Small intestine (tissue), 7 donors: ENCODE results near the gene LARP4. TPM values are rescaled to one million over a fixed set of nuclear protein-coding genes. Genes with fewer than 3 reads are reported as not detected.
"Not testable (repeated sequence)": the region's sequence is repeated elsewhere in the genome, so short reads cannot be mapped to it uniquely, and the experiment has no call there.

Experiments
- DNase-seq, 2 donors: peaks; one replicate each; pipeline versions ENCODE4 v3.0.0 to v3.0.0-alpha.2; 2013
- FAIRE-seq: peaks from 2 replicates; lab custom pipeline; 2012; peaks lifted over from hg19 to GRCh38; lab: Jason Lieb, UNC
- H3K27ac ChIP-seq, 3 donors: one replicate each; pipeline ENCODE4 v1.5.1; 2013; ENCODE audit warnings: low read length in 2 of 3, mild to moderate bottlenecking in 2 of 3, control low read depth in 1 of 3, inconsistent platforms in 1 of 3, low read depth in 1 of 3, moderate library complexity in 1 of 3
- H3K27me3 ChIP-seq, 3 donors: one replicate each; pipeline ENCODE4 v1.6.1; 2013; ENCODE audit warnings: low read length in 3 of 3, inconsistent platforms in 1 of 3; ENCODE audit not compliant: control insufficient read depth in 3 of 3, insufficient read depth in 3 of 3
- H3K36me3 ChIP-seq, 3 donors: one replicate each; pipeline ENCODE4 v1.6.1; 2013; ENCODE audit warnings: low read length in 3 of 3, inconsistent platforms in 1 of 3, low read depth in 1 of 3, mild to moderate bottlenecking in 1 of 3, moderate library complexity in 1 of 3; ENCODE audit not compliant: control insufficient read depth in 3 of 3, insufficient read depth in 2 of 3
- H3K4me1 ChIP-seq, 3 donors: one replicate each; pipeline ENCODE4 v1.6.1; 2013; ENCODE audit warnings: low read length in 2 of 3, inconsistent platforms in 1 of 3, low read depth in 1 of 3, mild to moderate bottlenecking in 1 of 3, moderate library complexity in 1 of 3; ENCODE audit not compliant: control insufficient read depth in 3 of 3, insufficient read depth in 2 of 3
- H3K4me3 ChIP-seq, 3 donors: one replicate each; pipeline ENCODE4 v1.5.1; 2013; ENCODE audit warnings: low read length in 3 of 3, control low read depth in 1 of 3, inconsistent platforms in 1 of 3, low read depth in 1 of 3, mild to moderate bottlenecking in 1 of 3, moderate library complexity in 1 of 3
- H3K9me3 ChIP-seq, 2 donors: one replicate each; pipeline ENCODE4 v1.6.1; 2013; ENCODE audit warnings: low read depth in 1 of 2, low read length in 1 of 2; ENCODE audit not compliant: control insufficient read depth in 2 of 2, insufficient read depth in 1 of 2
- WGBS, 3 donors: extraction: QIAGEN DNeasy Blood & Tissue Kit; methylation state at CpG; one replicate each; pipeline ENCODE4 v1.1.7; 2013; 5-methylcytosine and 5-hydroxymethylcytosine counted together
- polyA plus RNA-seq, 4 donors: library from polyadenylated mRNA; stranded (reverse) in 3 of 4; unstranded in 1 of 4; fragments of 200-250 nt in 3 of 4; fragments of 120-200 nt in 1 of 4; gene quantifications; one replicate each; pipeline versions ENCODE4 v1.2.1 to v1.2.3, GENCODE V29; 2013
- donor health status: healthy with polysubstance abuse.
- donor health status: control.
- donor health status: control.
- donor health status: Bipolar disorder and iron deficiency.
- donor health status: healthy.

LARP4 gene
- polyA plus RNA-seq, 4 donors, result 6.8 to 29.2 (median 12.6) TPM

DNA sequence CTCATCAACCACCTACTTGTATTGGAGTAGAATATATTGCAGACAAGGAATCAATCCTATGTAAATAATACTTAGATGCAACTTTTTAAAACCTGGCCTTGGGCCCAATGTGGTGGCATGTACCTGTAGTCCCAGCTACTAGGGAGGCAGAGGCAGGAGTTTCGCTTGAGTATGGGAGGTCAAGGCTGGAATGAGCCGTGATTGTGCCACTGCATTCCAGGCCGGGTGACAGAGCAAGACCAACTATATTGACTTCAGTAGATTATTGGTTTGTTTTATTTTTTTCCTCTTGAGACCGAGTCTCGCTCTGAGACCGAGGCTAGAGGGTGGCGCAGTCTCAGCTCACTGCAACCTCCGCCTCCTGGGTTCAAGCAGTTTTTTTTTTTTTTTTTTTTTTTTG lies 3.6 kb downstream of the LARP4 start:
- no peak for DNase-seq
- Histone ChIP-seq H3K4me1 (no peaks in the 10 kb centered on the region), H3K9me3 (no peaks in the 10 kb centered on the region), H3K4me3 (no peak overlapping the region), H3K27ac (no peak overlapping the region), H3K27me3 (no peaks in the 10 kb centered on the region), H3K36me3 (peaks cover 0 to 5% (median 0%) of the 10 kb centered on the region in 3 donors)
- 97 to 100% (median 98%) methylated on average over 8 of the region's 8 CpGs for WGBS, 3 donors
- FAIRE-seq, result no peak

DNA sequence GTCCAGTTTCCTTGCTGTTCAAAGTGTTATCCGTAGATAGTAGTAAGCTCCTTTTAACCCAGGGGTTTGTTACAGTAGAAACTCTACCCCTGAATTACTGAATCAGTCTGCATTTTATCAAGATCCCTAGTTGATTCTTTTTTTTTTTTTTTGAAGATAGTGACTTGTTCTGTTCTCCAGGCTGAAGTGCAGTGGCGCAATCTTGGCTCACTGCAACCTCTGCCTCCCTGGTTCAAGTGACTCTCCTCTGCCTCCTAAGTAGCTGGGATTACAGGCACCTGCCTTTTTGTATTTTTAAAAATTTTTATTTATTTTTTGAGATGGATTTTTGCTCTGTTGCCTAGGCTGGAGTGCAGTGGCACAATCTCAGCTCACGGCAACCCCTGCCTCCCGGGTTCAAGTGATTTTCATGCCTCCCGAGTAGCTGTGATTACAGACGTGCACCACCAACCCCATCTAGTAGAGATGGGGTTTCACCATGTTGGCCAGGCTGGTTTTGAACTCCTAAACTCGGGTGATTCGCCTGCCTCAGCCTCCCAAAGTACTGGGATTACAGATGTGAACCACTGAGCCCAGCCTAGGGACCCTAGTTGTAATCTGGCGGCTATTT lies 10.5 kb downstream of the LARP4 start:
- peak in 1 of 2 donors; percentile 5 for DNase-seq
- H3K9me3 ChIP-seq, result no peaks in the 10 kb centered on the region
- no peak overlapping the region for H3K4me3 ChIP-seq
- H3K36me3 ChIP-seq, result peaks cover 0 to 17% (median 5%) of the 10 kb centered on the region in 3 donors
- no peaks in the 10 kb centered on the region for H3K4me1 ChIP-seq
- H3K27me3 ChIP-seq, result no peaks in the 10 kb centered on the region
- H3K27ac ChIP-seq, result no peak overlapping the region
- FAIRE-seq, result no peak
- 91 to 94% (median 91%) methylated on average over 9 of the region's 9 CpGs for WGBS, 3 donors

DNA sequence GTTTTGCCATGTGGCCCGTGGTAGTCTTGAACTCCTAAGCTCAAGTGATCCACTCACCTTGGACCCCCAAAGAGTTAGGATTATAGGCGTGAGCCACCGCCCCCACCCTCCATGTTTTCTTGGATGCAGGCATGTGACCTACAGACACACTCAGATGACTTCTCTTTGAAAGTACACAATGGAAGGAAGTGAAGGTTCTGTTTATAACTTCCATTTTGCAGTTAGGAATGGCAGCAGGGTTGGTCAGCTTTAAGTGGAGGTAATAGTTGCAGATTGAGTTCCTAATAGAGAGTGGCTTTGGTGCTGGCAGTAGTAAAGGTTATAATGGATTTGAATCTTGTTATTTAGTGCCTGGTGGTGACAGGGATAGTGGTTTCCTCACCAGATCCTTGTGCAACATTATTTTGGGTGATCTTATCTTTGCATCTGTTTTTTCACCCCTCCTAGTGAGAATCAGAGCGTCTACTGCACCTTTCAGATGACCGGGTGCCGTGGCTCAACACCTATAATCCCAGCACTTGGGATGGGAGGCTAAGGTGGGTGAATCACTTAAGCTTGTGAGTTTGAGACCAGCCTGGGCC lies 15.3 kb downstream of the LARP4 start:
- H3K4me1 ChIP-seq, result no peaks in the 10 kb centered on the region
- H3K9me3 ChIP-seq, result no peaks in the 10 kb centered on the region
- H3K4me3 ChIP-seq, result no peak overlapping the region
- WGBS, 3 donors, result 93 to 95% (median 94%) methylated on average over 6 of the region's 6 CpGs
- FAIRE-seq, result no peak
- H3K27me3 ChIP-seq, result no peaks in the 10 kb centered on the region
- DNase-seq, result no peak
- H3K36me3 ChIP-seq, result peaks cover 3 to 42% (median 8%) of the 10 kb centered on the region in 3 donors
- no peak overlapping the region for H3K27ac ChIP-seq

DNA sequence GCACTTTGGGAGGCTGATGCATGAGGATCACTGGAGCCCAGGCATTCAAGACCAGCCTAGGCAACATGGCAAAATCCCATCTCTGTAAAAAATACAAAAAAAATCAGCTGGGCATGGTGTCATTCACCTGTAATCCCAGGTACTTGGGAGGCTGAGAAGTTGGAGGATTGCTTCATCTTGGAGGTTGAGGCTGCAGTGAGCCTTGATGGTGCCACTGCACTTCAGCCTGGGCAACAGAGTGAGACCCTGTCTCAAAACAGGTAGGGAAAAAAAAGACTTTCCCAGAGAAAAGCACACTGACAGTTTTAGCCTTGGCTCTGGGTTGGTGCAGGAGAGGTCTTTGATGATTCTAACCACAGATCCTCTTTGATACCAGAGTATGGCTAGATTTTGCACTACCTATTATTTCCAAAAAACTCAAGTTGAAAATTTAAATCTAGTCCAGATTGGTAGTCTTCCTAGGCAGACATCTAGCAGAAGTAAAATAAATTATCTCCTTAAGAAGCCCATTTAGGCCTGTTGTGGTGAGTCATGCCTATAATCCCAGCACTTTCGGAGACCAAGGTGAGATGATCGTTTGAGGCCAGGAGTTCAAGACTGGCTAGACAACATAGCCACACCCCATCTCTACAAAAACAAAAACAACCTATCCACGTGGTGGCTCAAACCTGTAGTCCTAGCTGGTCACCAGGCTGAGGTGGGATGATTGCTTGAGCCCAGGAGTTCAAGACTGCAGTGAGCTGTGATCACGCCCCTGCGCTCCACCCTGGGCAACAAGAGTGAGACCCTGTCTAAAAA lies 18.6 kb downstream of the LARP4 start:
- DNase-seq (peak in 1 of 2 donors; percentile 43), FAIRE-seq (no peak)
- Histone ChIP-seq H3K27ac (no peak overlapping the region), H3K4me3 (no peak overlapping the region), H3K27me3 (no peaks in the 10 kb centered on the region), H3K9me3 (no peaks in the 10 kb centered on the region), H3K4me1 (no peaks in the 10 kb centered on the region), H3K36me3 (peaks cover 3 to 48% (median 8%) of the 10 kb centered on the region in 3 donors)
- WGBS, 3 donors, result 45 to 67% (median 57%) methylated on average over 5 of the region's 5 CpGs

DNA sequence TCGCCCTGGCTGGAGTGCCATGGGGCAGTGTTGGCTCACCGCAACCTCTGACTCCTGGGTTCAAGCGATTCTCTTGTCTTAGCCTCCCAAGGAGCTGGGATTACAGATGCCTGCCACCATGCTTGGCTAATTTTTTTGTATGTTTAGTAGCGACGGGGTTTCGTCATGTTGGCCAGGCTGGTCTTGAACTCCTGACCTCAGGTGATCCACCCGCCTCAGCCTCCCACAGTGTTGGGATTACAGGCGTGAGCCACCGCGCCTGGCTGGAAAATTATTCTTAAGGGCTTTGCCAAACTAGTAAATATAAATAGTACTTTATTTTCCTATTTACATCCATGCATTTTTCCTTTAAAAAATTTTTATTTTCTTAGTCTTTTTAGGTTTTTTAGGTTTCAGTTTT lies 22.2 kb downstream of the LARP4 start:
- H3K27ac ChIP-seq, H3K27me3 ChIP-seq, DNase-seq, H3K4me3 ChIP-seq, H3K4me1 ChIP-seq, H3K9me3 ChIP-seq, FAIRE-seq: not testable (repeated sequence)
- 94 to 96% (median 94%) methylated on average over 10 of the region's 10 CpGs for WGBS, 3 donors
- peaks cover 0 to 38% (median under 1%) of the 10 kb centered on the region in 3 donors for H3K36me3 ChIP-seq

DNA sequence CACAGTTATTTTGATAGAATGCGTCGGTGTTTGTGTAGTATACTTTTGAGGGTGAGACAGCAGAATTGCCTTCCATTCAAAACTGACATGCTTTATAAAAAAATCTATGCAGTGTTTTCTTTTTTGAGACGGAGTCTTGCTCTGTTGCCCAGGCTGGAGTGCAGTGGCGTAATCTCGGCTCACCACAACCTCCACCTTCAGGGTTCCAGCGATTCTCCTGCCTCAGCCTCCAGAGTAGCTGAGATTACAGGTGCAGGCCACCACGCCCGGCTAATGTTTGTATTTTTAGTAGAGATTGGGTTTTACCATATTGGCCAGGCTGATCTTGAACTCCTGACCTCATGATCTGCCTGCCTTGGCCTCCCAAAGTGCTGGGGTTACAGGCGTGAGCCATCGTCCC lies 22.7 kb downstream of the LARP4 start:
- not testable (repeated sequence) for H3K27me3 ChIP-seq, H3K4me3 ChIP-seq, H3K9me3 ChIP-seq, DNase-seq, H3K4me1 ChIP-seq, FAIRE-seq, H3K27ac ChIP-seq
- 89 to 96% (median 91%) methylated on average over 10 of the region's 10 CpGs for WGBS, 3 donors
- peaks cover 0 to 37% (median 3%) of the 10 kb centered on the region in 3 donors for H3K36me3 ChIP-seq

DNA sequence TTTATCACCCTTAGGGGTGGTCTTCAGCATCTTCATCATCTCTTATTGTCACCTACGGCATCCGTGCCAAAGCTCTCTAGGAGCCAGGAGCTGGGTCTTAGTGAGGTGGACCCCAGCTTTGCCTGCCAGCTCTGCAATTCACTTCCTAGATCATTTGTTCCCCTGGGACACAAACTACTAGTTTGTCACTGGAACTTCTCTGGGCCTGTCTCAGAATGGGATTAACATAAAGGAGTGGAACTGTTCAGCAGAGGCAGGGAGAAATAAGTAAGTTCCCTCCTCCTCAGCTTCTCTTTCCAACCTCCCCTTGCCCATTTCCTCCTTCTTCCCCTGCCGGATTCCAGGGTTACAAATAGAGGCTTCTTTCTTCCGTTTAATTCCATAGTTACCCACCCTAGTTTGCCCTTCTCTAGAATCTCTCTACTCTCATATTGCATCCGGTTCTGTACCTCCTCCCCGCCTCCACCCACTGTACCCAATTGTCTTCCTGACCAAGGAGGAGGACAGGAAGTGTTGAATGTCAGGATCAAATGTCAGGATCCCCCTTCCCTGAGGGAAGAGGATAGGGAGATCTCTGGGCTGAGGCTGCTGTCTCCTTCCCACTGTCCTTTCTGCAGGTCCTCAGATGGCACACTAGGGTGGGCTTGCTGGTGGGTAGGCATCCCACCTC lies 25.0 kb downstream of the LARP4 start:
- no peaks in the 10 kb centered on the region for H3K4me1 ChIP-seq
- no peaks in the 10 kb centered on the region for H3K9me3 ChIP-seq
- no peak overlapping the region for H3K4me3 ChIP-seq
- H3K36me3 ChIP-seq, result peaks cover 2 to 40% (median 8%) of the 10 kb centered on the region in 3 donors
- no peak overlapping the region for H3K27ac ChIP-seq
- 71 to 83% (median 79%) methylated on average over 6 of the region's 6 CpGs for WGBS, 3 donors
- FAIRE-seq (no peak), DNase-seq (no peak)
- H3K27me3 ChIP-seq, result no peaks in the 10 kb centered on the region

DNA sequence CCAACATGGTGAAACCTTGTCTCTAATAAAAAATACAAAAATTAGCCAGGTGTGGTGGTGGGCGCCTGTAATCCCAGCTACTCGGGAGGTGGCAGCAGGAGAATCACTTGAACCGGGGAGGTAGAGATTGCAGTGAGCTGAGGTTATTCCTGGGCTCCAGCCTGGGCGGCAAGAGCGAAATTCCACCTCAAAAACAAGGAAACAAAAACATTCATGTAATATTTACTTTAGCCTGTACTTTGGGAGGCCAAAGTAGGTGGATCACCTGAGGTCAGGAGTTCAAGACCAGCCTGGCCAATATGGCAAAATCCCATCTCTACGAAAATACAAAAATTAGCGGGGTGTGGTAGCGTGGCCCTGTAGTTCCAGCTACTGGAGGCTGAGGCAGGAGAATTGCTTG lies 31.0 kb downstream of the LARP4 start:
- peaks cover 13 to 54% (median 14%) of the 10 kb centered on the region in 3 donors for H3K36me3 ChIP-seq
- not testable (repeated sequence) for H3K27ac ChIP-seq, DNase-seq, H3K4me1 ChIP-seq, H3K27me3 ChIP-seq, FAIRE-seq, H3K4me3 ChIP-seq, H3K9me3 ChIP-seq
- WGBS, 3 donors, result 87 to 93% (median 88%) methylated on average over 8 of the region's 8 CpGs
